ENCODE data around the gene RNU6-1. TPM values are rescaled to one million over a fixed set of nuclear protein-coding genes. Genes with fewer than 3 reads are reported as not detected.

RNU6-1 gene
- total and polyA plus RNA-seq, 8 donors: not detected

DNA sequence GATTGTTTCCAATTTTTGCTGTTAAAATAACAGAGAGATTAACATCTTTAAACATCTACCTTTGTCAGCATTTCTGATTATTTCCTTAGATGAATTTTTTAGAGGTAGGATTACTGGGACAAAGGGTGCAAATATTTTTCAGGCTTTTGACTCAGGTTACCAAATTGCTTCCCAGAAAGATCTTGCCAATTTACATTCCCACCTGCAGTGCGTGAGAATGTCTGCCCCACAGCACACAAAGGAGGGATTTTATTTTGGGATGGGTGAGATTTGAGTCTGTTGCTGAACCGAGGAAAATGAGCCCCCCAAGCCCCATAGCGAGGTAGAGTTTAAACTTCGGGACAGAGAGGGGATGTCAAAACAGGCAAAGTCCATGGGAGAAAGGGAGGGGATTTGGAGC, 25.9 kb upstream of the RNU6-1 start:
- TF ChIP-seq, protein P1, sequence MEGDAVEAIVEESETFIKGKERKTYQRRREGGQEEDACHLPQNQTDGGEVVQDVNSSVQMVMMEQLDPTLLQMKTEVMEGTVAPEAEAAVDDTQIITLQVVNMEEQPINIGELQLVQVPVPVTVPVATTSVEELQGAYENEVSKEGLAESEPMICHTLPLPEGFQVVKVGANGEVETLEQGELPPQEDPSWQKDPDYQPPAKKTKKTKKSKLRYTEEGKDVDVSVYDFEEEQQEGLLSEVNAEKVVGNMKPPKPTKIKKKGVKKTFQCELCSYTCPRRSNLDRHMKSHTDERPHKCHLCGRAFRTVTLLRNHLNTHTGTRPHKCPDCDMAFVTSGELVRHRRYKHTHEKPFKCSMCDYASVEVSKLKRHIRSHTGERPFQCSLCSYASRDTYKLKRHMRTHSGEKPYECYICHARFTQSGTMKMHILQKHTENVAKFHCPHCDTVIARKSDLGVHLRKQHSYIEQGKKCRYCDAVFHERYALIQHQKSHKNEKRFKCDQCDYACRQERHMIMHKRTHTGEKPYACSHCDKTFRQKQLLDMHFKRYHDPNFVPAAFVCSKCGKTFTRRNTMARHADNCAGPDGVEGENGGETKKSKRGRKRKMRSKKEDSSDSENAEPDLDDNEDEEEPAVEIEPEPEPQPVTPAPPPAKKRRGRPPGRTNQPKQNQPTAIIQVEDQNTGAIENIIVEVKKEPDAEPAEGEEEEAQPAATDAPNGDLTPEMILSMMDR (IDR thresholded peaks at IDR 0.05): no peak
- H3K9me3 ChIP-seq: peaks cover 0 to 7% of the 10 kb centered on the region in 2 donors
- peaks cover 5 to 9% of the 10 kb centered on the region in 2 donors for H3K4me1 ChIP-seq
- H3K27me3 ChIP-seq: no peaks in the 10 kb centered on the region
- intact Hi-C loops (cut with DNase I): loop anchor here in 1 of 2 donors (10.0 kb wide), 1 partner anchor 289 kb away; no protein-coding TSS in a partner anchor
- no peak overlapping the region for H3K27ac ChIP-seq
- H3K36me3 ChIP-seq: no peaks in the 10 kb centered on the region
- no peak overlapping the region for H3K4me3 ChIP-seq
- ATAC-seq (no peak), DNase-seq (no peak)

DNA sequence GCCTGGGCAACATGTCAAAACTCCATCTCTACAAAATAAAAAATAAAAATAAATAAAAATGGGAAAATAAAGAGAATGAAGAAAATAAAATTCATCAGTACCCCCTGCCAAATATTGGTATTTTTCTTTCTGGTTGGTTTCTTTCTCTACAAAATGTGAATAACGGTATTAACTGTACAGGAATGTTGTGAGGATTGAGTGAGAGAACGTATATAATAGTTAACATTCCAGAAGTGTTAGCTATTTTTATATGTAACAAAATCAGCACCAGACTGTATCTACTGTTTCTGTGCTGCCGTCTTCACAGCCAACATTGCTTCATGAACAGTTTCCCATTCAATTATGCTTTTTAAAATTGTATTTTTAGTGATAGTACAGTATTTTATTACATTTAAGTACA, 25.5 kb upstream of the RNU6-1 start:
- intact Hi-C loops (cut with DNase I): loop anchor here in 1 of 2 donors (10.0 kb wide), 1 partner anchor 289 kb away; no protein-coding TSS in a partner anchor
- Histone ChIP-seq H3K4me3 (no peak overlapping the region), H3K27ac (no peak overlapping the region), H3K9me3 (peaks cover 0 to 6% of the 10 kb centered on the region in 2 donors), H3K36me3 (no peaks in the 10 kb centered on the region), H3K27me3 (no peaks in the 10 kb centered on the region), H3K4me1 (peaks cover 5 to 9% of the 10 kb centered on the region in 2 donors)
- ATAC-seq (no peak), DNase-seq (no peak)
- TF ChIP-seq, protein P1 (IDR thresholded peaks at IDR 0.05): no peak

DNA sequence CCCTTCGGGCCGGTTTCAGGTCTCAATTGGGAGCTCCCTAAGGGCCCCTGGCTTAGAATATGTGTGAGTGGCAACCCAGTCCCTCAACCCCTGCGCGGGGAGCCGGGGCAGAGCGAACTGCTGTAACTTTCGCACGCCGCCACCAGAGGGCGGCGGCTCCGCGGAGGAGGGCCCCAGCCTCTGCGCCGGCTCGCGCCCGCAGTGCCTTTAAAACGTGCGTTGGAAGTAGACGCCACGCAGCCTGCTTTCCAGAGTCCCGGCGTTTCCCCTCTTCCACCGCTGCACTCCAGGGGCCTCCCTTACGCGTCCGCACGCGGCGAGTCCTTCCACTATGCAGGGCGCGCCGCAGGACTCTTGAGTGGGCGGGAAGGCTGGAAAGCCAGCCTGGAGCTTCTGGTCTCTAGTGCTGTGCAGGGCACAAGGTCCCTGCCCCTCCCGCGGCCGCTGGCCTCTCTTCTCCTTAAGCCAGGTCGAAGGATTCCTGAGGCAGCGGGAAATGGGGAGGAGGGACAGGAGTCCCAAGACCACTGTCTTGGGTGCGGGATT, 23.7 kb upstream of the RNU6-1 start:
- intact Hi-C loops (cut with DNase I): loop anchor here in 1 of 2 donors (10.0 kb wide), 1 partner anchor 291 kb away; no protein-coding TSS in a partner anchor
- peak; percentile 79 to 97 (median 81) for DNase-seq
- H3K36me3 ChIP-seq: no peaks in the 10 kb centered on the region
- H3K4me1 ChIP-seq: peaks cover 5 to 9% of the 10 kb centered on the region in 2 donors
- TF ChIP-seq, protein P1 (IDR thresholded peaks at IDR 0.05): peak; percentile 95 to 97
- no peaks in the 10 kb centered on the region for H3K27me3 ChIP-seq
- H3K27ac ChIP-seq: no peak overlapping the region
- no peaks in the 10 kb centered on the region for H3K9me3 ChIP-seq
- peak overlapping the region; percentile 29 to 31 for H3K4me3 ChIP-seq
- ATAC-seq: peak; percentile 99

DNA sequence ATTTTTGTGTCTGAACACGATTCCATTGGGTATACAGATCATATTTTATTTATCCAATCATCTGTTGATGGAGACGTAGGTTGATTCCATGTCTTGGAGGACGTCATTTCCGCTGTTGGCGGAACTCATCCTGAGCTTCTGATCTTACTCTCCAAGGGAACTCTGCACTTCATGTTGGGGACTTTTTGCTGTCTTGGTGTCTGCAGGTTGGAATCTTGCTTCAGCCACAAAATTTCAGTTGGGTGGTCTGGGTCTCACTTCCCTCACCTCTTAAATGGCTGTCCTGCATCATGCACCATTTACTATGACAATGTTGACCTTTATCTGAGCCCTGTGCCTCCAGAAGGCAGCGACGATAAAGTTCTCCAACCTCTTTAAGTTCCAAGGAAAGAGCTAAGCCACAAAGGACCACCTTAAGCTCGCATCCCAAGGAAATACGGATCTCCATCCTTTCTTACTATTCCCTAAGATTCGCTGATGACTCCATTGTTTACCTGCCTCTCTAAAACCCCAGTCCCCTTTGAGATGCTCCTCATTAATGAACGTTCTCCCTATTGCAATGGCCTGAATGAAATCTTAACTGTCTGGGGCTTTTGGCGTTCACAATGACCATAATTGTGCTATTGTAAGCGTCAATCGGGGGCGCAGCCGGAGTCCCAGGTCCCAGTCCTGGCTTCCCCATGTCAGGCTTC, 23.1 kb upstream of the RNU6-1 start:
- Histone ChIP-seq H3K36me3 (no peaks in the 10 kb centered on the region), H3K9me3 (no peaks in the 10 kb centered on the region), H3K27me3 (no peaks in the 10 kb centered on the region), H3K27ac (no peak overlapping the region), H3K4me3 (peak overlapping the region in 1 of 2 donors; percentile 29), H3K4me1 (peaks cover 5 to 9% of the 10 kb centered on the region in 2 donors)
- ATAC-seq (no peak), DNase-seq (no peak)
- TF ChIP-seq, protein P1 (IDR thresholded peaks at IDR 0.05): no peak
- intact Hi-C loops (cut with DNase I): loop anchor here in 1 of 2 donors (10.0 kb wide), 1 partner anchor 292 kb away; no protein-coding TSS in a partner anchor

DNA sequence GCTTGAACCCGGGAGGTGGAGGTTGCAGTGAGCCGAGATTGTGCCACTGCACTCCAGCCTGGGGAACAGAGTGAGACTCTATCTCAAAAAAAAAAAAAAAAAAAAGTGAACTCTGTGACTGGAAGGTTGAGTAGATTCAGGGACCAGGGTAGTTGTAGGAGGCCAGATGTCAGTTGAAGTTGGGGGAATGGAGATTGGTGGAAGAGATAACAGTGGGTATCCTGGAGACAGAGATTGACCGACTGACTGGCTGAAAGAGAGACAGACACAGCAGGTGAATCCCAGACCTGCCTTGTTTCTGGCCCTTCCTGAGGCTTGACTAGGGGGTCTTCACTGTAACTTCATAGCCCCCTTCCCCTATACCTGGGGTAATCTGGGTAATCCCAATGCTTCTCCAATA, 22.1 kb upstream of the RNU6-1 start:
- intact Hi-C loops (cut with DNase I): loop anchor here in 1 of 2 donors (10.0 kb wide), 1 partner anchor 293 kb away; no protein-coding TSS in a partner anchor
- ATAC-seq: no peak

More for the DNA sequence above, 22.1 kb upstream of the RNU6-1 start:
- DNase-seq: no peak
- H3K4me3 ChIP-seq: no peak overlapping the region
- TF ChIP-seq, protein P1 (IDR thresholded peaks at IDR 0.05): no peak
- no peak overlapping the region for H3K27ac ChIP-seq
- peaks cover 5 to 9% of the 10 kb centered on the region in 2 donors for H3K4me1 ChIP-seq
- no peaks in the 10 kb centered on the region for H3K36me3 ChIP-seq
- no peaks in the 10 kb centered on the region for H3K9me3 ChIP-seq
- H3K27me3 ChIP-seq: no peaks in the 10 kb centered on the region

Data from left lung (tissue), 10 donors.